GDM1 (cell line): ENCODE measurements around the gene WWOX.

Experiments used
- DNase-seq: peaks from one replicate; lab custom pipeline; 2025; lab: John Stamatoyannopoulos, UW

The WWOX gene

GRCh38 chr16:78852081-78852635 lies 752.7 kb downstream of the WWOX start:
- DNase-seq, result no peak

GRCh38 chr16:78862022-78862421 lies 762.6 kb downstream of the WWOX start:
- DNase-seq, result no peak

GRCh38 chr16:78866521-78866920 lies 767.1 kb downstream of the WWOX start:
- DNase-seq, result no peak

- DNase-seq, result no peak
Observed at GRCh38 chr16:78869492-78869891, 770.0 kb downstream of the WWOX start.

GRCh38 chr16:78871241-78871640 lies 771.8 kb downstream of the WWOX start:
- no peak for DNase-seq

GRCh38 chr16:78876671-78877070 lies 777.2 kb downstream of the WWOX start:
- DNase-seq, result no peak

GRCh38 chr16:78877114-78877655 lies 777.7 kb downstream of the WWOX start:
- no peak for DNase-seq

- DNase-seq, result no peak
Observed at GRCh38 chr16:78878570-78878969, 779.1 kb downstream of the WWOX start.

GRCh38 chr16:78879011-78879410 lies 779.6 kb downstream of the WWOX start:
- DNase-seq, result no peak

GRCh38 chr16:78882150-78882549 lies 782.7 kb downstream of the WWOX start:
- DNase-seq, result no peak

- DNase-seq, result no peak
Observed at GRCh38 chr16:78882751-78883150, 783.3 kb downstream of the WWOX start.

GRCh38 chr16:78884204-78884603 lies 784.8 kb downstream of the WWOX start:
- DNase-seq, result no peak

GRCh38 chr16:78889346-78889745 lies 789.9 kb downstream of the WWOX start:
- DNase-seq, result no peak

- DNase-seq, result no peak
Observed at GRCh38 chr16:78890373-78890895, 791.0 kb downstream of the WWOX start.

- peak; percentile 54 for DNase-seq
Observed at GRCh38 chr16:78892951-78893733, 793.7 kb downstream of the WWOX start.

GRCh38 chr16:78894886-78895285 lies 795.4 kb downstream of the WWOX start:
- no peak for DNase-seq

GRCh38 chr16:78895681-78896080 lies 796.2 kb downstream of the WWOX start:
- no peak for DNase-seq

GRCh38 chr16:78896280-78896679 lies 796.8 kb downstream of the WWOX start:
- peak; percentile 55 for DNase-seq

- DNase-seq, result no peak
Observed at GRCh38 chr16:78897299-78897698, 797.8 kb downstream of the WWOX start.

- DNase-seq, result no peak
Observed at GRCh38 chr16:78900044-78900811, 800.8 kb downstream of the WWOX start.

- no peak for DNase-seq
Observed at GRCh38 chr16:78900966-78901365, 801.5 kb downstream of the WWOX start.

- no peak for DNase-seq
Observed at GRCh38 chr16:78902321-78902720, 802.9 kb downstream of the WWOX start.

GRCh38 chr16:78903237-78903636 lies 803.8 kb downstream of the WWOX start:
- DNase-seq, result no peak
